Ovary (tissue), 3 donors: ENCODE results near the gene TMEM186.
"Not testable (repeated sequence)": the region's sequence is repeated elsewhere in the genome, so short reads cannot be mapped to it uniquely, and the experiment has no call there.

Source experiments
- CTCF ChIP-seq, 3 donors: fragments of 450-650 bp in 2 of 3; fragments of 200-600 bp in 1 of 3; IDR thresholded peaks; one replicate each; pipeline versions ENCODE4 v1.5.1 to v1.8.0; 2016 to 2022; ENCODE audit warnings: antibody characterized with exemption in 3 of 3, mild to moderate bottlenecking in 1 of 3
- EP300 ChIP-seq: sonication (generic); formaldehyde crosslinking; IDR thresholded peaks from one replicate; pipeline ENCODE4 v1.6.1; 2017; ENCODE audit warnings: antibody characterized with exemption
- POLR2A ChIP-seq: fragments of 450-650 bp; IDR thresholded peaks from one replicate; pipeline ENCODE4 v1.6.1; 2017; ENCODE audit warnings: antibody characterized with exemption, mild to moderate bottlenecking, moderate library complexity
- donor health status: DM: no; HTN: no; CAD: no.

- TF ChIP-seq EP300; POLR2A; CTCF (IDR thresholded peaks at IDR 0.05): not testable (repeated sequence)
These were observed 39.4 kb upstream of the TMEM186 start for GRCh38 chr16:8836797-8837196.
